ENCODE results near the gene PNPLA6.

PNPLA6 gene

GRCh38 chr19:7535047-7535997 is at the start of gene PNPLA6:
Gene PNPLA6 (plus strand): TSS chr19:7535717. CDS start chr19:7535789, 72 bp downstream.
- DNase-seq: peak; percentile 16

GRCh38 chr19:7486923-7487322 is 48.6 kb upstream of the PNPLA6 start:
- DNase-seq: no peak

GRCh38 chr19:7488736-7489353 is 46.7 kb upstream of the PNPLA6 start, which contains the start of gene PEX11G:
Gene PEX11G (minus strand): TSS chr19:7489035. CDS start chr19:7489010, 25 bp downstream.
- DNase-seq: peak; percentile 49

- no peak for DNase-seq
Measured at GRCh38 chr19:7489609-7490044, 45.9 kb upstream of the PNPLA6 start.

- no peak for DNase-seq
Measured at GRCh38 chr19:7492142-7492541, 43.4 kb upstream of the PNPLA6 start.

GRCh38 chr19:7492558-7492957 is 43.0 kb upstream of the PNPLA6 start:
- DNase-seq: no peak

- DNase-seq: no peak
Measured at GRCh38 chr19:7494416-7495098, 41.0 kb upstream of the PNPLA6 start.

- no peak for DNase-seq
Measured at GRCh38 chr19:7497292-7497691, 38.2 kb upstream of the PNPLA6 start.

GRCh38 chr19:7500811-7501450 is 34.6 kb upstream of the PNPLA6 start:
- peak; percentile 50 for DNase-seq

GRCh38 chr19:7502552-7502951 is 33.0 kb upstream of the PNPLA6 start:
- DNase-seq: no peak

- no peak for DNase-seq
Measured at GRCh38 chr19:7504684-7505083, 30.8 kb upstream of the PNPLA6 start.

GRCh38 chr19:7505288-7505681 is 30.2 kb upstream of the PNPLA6 start:
- DNase-seq: no peak

- DNase-seq: no peak
Measured at GRCh38 chr19:7505682-7506384, 29.7 kb upstream of the PNPLA6 start.

GRCh38 chr19:7506385-7507328 is 28.9 kb upstream of the PNPLA6 start:
- peak; percentile 81 for DNase-seq

GRCh38 chr19:7507884-7508283 is 27.6 kb upstream of the PNPLA6 start:
- DNase-seq: no peak

GRCh38 chr19:7509625-7510024 is 25.9 kb upstream of the PNPLA6 start:
- no peak for DNase-seq

- DNase-seq: no peak
Measured at GRCh38 chr19:7512400-7512851, 23.1 kb upstream of the PNPLA6 start.

GRCh38 chr19:7513809-7514642 is 21.5 kb upstream of the PNPLA6 start:
- DNase-seq: no peak

GRCh38 chr19:7515110-7515644 is 20.3 kb upstream of the PNPLA6 start:
- no peak for DNase-seq

All from NCI-H1436 treated with DMSO at 0.1 percent for 48 hours (cell line).